ENCODE data around the gene TRPV4.

The TRPV4 gene

DNA sequence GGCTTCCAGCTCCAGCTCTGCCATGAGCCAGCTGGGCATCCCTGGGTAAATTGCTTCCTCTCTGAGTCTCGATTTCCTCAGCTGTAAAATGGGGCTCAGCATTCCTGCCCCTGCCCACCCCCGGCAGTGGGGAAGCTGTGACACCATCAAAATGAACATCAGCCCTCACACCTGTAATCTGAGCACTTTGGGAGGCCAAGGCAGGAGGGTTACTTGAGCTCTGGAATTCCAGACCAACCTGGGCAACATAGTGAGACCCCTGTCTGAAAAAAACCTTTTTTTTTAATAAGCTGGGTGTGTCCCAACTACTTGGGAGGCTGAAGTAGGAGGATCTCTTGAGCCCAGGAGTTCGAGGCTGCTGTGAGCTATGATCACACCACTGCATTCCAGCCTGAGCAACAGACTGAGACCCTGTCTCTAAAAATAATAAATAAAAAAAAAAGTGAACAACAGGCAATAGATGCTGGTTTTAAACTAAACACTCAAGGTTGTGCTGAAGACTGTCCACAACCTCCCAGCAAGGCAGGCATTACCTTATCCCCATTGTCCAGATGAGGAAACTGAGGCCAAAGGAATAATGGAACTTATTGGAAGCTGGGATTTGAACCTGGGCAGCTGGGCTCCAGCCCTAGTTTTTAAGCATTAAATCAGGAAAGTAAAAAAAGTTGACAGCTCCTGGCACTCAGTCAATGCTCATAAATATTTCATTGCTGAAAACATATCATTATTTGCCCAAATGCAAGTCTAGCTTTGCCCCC, 4.3 kb downstream of the TRPV4 start:
- no peak for DNase-seq (ENCODE audit: low read depth)

- no peak for DNase-seq (ENCODE audit: low read depth)
These were observed 5.3 kb downstream of the TRPV4 start for GRCh38 chr12:109827566-109828550.

DNA sequence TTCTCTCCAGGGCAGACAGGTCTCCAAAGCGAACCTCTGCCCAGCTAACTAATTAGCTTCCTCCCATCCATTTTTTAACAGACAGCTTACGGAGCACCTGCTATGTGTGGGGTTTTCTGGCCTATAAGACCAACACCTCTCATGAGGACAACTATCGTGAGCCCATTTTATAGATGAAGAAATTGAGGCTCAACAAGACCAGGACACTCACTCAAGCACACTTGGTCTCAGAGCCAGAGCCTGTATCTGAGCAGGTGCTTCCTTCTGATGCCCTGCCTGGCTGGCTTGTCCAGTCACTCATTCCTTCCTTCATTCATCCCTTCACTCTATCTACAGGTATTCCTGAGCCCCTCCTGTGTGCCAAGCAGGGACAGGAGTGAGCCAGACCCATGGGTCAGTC, 6.1 kb downstream of the TRPV4 start:
- DNase-seq (ENCODE audit: low read depth): no peak

GRCh38 chr12:109824731-109825130, 8.5 kb downstream of the TRPV4 start:
- DNase-seq (ENCODE audit: low read depth): no peak

DNA sequence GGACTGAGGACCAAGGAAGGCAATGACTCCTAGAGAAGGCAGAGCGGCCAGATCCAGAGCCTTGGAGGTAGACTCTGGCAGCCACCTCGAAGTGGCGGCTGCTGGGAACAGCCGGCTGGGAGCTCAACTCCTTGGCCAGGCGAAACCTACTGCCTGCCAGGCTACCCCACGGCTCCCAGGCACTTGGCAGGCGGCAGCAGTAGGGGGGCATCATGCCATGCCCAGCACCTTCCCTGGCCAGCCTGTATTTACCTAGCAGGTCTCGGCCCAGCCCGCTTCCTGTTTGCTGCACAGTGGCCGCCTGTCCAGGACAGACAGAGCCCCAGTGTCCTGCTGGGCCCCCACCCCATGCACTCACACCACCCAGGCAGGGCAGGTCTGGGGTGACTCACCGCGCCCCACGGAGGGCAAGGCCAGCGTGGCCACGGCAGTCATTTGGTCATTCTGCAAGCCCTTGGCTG, 10.2 kb downstream of the TRPV4 start:
- DNase-seq (ENCODE audit: low read depth): no peak

DNA sequence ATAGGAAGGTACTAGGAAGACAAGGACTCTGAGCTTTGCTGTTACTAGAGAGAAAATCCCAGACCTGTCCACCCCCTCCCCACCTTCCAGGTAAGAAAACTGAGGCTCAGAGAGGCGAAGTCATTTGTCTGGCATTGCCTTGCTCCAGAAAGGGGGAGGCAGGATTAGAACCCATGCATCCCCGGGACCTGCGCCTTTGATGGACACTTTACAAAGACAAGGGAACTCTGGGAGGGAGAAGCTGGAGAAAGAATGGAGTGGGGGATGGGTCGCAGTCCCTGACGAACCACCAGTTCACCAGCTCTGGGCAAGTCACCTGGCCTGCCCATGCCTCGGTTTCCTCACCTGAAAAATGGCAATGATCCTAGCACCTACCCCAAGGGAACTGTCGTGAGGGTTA, 10.8 kb downstream of the TRPV4 start:
- no peak for DNase-seq (ENCODE audit: low read depth)

DNA sequence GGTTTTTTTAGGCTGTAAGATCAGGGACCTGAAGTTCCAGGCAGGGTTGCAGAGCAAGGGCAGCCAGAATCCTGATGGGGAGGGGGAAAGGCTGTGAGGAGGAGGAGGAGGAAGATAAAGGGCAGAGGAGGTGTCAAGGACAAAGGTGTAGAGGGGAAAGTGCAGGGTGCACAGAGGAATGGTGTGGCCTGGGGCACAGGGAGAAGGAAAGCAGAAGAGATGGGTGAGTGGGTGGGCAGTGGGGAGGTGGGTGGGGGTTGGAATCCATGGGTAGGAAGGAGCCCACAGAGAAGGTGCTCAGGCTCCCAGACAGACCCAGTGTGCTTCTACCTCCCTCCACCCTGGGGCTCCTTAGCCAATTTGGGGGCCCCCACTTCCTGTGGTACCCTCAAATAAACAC, 11.2 kb downstream of the TRPV4 start:
- DNase-seq (ENCODE audit: low read depth): no peak

- no peak for DNase-seq (ENCODE audit: low read depth)
These were observed 12.3 kb downstream of the TRPV4 start for GRCh38 chr12:109820816-109821381.

DNA sequence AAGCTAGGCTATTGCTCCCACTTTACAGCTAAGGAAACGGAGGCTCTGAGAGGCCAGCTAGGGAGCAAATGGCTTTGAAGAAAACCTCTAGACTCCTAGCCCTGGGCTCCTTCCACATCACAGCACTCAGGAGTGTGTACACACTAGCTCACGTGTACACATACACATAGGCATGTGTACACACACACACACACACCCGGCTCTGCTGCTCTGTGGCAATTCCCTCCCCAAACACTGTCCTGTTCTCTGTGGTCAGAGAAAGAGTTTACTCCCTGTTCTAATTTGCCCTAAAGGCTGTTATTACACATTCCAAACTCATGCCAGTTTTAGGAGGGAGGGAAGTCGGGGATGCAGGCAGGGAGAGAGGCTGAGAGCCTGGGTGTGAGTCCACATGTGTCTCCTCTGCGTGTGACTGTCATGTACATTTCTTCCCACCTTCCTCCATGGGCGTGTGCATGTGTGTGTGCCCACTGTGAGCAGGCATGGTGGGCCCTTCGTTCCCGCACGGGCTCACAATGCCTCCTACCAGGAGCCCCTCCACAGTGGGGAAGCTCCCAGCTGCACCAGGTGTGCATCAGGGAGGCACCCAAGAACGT, 14.2 kb downstream of the TRPV4 start:
- no peak for DNase-seq (ENCODE audit: low read depth)

GRCh38 chr12:109818253-109818652, 14.9 kb downstream of the TRPV4 start:
- no peak for DNase-seq (ENCODE audit: low read depth)

- no peak for DNase-seq (ENCODE audit: low read depth)
These were observed 15.5 kb downstream of the TRPV4 start for GRCh38 chr12:109817627-109818231.

DNA sequence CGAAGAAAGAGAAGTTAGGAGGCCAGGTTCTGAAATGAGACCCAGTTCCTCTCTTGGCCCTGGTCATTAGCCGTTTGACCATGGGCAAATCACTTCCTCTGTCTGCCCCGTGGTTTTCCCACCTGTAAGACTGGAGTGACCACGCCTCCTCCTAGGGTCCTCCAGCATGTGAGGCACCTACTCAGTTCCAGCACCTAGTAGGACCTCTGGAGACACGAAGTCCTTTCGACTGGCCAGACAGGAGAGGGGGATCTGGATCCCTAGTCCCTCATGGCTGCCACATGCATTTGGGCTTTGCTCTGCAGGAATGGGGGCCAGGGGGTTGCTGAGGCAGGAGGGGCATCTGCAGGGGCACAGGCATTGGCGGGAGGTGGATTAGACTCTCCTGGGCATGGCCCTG, 16.3 kb downstream of the TRPV4 start:
- DNase-seq (ENCODE audit: low read depth): no peak

GRCh38 chr12:109815757-109816617, 17.2 kb downstream of the TRPV4 start:
- no peak for DNase-seq (ENCODE audit: low read depth)

GRCh38 chr12:109815225-109815624, 18.0 kb downstream of the TRPV4 start:
- no peak for DNase-seq (ENCODE audit: low read depth)

DNA sequence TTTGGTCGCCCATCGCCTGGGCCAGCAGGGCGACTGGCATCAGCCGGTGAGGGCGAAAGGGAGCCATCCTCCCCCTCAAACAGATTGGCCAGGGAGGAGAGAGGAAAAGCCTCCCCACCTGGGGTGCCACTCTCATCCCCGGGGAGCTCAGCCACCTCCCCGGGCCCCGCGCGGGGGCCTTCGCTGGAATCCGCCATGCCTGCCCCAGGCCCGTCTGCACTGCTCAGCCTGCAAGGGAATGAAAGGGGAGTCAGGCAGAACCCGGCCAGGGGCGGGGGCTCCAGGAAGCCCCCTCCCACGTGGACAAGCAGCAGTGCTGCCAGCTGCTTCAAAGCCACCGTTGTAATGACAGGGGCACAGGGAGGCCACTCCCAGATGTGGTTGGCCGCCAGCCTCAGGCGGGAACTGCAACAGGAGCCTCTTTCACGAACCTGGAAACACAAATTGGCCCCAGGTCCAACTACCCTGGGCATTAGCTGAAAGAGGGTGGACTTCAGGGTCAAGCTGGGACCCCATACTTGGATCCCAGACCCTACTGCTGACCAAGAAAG, 18.5 kb downstream of the TRPV4 start:
- no peak for DNase-seq (ENCODE audit: low read depth)

DNA sequence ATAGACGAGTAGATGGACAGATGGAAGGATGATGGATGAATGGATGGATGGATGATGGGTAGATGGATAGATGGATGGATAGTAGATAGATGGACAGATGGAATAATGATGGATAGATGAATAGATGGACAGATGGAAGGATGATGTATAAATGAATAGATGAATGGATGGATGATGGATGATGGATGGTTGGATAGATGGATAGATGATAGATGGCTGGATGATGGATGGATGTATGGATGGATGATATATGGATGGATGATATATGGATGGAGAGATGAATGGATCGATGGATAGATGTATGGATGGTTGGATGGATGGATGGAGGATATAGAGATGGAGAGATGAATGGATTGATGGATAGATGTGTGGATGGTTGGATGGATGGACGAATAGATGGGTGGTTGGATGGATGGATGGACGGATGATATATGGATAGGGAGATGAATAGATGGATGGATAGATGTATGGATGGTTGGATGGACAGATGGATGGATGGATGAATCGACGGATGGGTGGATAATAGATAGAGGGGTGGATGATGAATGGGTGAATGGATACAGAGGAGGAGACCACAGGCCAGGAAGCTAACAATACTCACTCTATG, 19.3 kb downstream of the TRPV4 start:
- no peak for DNase-seq (ENCODE audit: low read depth)

- DNase-seq (ENCODE audit: low read depth): no peak
These were observed 21.6 kb downstream of the TRPV4 start for GRCh38 chr12:109811624-109811995.

DNA sequence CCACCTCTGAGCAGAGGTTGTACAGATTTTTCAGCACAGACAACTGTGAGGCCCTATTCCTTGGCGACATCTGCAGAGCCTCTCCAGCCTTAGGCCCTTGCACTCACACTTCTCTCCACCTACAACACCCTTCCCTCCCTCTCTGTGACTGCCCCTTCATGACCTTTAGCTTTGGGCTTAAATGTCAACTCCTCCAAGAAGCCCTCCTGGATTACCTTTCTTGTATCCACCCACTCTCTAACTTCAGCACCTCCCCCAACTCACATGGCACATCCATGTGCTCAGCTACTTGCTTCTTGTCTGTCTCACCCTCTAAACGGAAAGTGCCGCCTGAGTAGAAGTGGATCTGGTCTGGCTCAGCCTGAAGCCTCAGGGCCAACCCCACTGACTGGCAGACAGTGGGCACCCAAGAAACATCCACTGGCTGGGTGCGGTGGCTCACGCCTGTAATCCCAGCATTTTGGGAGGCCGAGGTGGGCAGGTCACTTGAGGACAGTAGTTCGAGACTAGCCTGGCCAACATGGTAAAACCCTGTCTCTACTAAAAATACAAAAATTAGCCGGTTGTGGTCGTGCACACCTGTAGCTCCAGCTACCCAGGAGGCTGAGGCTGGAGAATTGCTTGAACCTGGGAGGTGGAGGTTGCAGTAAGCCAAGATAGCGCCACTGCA, 22.1 kb downstream of the TRPV4 start:
- no peak for DNase-seq (ENCODE audit: low read depth)

- no peak for DNase-seq (ENCODE audit: low read depth)
These were observed 24.1 kb downstream of the TRPV4 start for GRCh38 chr12:109808876-109809646.
